Measurements from ENCODE around the gene NFIX.

NFIX gene

DNA sequence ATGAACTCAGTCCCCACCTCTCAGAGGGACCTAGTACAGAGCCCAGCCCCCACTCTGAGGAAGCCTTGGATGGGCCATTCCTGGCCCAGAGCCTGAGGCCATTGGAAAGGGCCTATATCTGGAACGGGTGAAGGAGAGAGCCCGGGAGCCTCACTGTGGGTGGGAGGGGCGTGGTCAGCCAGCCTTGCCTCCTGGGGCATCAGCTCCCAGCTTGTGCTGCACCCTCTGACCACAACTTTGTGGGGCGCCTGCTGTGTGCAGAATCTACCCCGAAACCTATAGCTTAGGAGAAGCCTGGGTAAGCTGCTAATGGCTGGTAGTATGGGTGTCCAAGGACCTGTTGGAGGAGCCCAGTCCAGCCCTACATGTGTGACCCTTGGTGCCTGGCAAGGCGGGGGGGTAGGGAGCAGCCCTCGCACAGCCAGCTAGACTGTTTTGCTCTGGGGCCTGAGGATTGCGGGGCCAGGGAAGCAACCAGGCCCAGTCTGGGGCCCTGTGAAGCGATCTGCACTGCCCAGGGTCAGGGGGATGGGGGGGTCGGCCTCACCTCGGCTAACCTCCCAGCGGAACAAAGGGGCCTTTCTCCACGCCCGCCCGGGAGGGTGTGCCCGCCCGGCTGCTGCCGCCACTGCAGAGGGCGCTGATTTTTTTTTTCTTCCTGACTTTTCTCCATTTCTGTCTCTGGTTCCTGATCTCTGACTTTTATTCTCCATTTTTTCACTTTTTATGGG is 65.1 kb downstream of the NFIX start:
- DNase-seq = peak; percentile 58

GRCh38 chr19:13060964-13061927 is 66.0 kb downstream of the NFIX start:
- peak; percentile 86 for DNase-seq

DNA sequence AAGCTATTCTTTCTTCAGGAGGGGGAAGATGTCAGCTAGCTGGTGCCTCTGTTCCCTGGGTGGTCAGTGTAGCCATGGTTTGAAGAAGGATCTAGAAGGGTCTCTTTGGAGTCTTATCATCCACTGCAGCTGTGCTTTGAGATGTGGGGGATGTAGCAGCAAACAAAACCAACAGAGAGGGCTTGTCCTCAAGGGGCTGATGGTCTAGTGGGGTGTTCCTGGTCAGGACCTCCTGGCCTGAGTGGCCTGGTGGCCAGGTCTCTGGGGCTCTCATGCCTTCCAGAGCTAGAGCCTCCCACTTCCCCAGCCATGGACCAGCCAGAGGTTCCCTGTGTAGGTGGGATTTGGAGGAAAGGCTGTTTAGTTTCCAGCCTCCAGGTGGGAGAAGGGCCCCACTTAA is 67.0 kb downstream of the NFIX start:
- DNase-seq = no peak

DNA sequence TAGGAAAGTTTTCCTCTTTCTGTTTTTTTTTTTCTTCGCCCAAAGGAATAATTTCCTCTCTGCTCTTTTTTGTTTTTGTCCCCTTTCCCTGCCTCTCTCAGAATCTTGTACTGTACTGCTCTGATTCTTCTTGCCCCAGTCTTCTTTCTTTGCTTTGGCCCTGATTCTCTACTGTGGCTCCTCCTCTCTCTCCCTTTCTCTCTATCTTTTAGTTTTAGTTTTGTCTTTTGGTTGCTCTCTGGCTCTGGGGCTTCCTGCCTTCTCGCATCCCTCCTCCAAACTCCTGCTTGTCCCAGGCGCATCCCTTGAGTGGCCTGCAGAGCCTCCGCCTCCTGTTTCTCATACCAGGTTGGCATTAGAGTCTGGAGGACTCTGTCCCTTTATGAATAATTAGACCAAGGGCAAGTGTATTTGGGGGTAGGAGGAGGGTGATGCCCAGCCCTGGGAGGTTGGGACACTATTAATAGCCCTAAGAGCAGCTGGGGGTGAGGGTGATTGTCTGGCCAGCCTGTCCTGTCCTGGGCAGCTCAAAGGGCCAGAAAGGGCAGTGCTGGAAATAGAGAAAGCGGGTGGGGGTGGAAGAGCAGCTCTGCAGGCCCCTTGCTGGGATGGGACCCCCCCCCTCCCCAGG is 68.3 kb downstream of the NFIX start:
- no peak for DNase-seq

DNA sequence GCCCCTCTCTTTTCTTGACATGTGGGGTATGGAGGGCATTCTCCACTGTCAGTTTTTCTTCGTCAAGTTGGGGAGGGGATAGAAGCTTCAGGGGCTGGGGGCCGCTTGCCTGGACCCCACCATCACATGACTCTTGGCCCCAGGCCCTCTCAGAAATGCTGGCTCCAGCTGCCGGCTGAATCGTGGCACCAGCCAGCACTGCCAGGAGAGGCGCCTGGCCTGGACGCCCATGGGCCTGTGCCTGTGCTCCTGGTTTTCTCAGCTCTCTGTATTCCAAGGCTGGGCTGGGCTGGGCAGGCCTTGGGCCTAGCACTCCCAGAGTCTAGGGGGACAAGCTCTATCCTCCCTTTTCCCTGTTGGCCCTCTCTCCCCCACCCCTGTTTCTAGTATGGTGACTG is 68.8 kb downstream of the NFIX start:
- DNase-seq = no peak

DNA sequence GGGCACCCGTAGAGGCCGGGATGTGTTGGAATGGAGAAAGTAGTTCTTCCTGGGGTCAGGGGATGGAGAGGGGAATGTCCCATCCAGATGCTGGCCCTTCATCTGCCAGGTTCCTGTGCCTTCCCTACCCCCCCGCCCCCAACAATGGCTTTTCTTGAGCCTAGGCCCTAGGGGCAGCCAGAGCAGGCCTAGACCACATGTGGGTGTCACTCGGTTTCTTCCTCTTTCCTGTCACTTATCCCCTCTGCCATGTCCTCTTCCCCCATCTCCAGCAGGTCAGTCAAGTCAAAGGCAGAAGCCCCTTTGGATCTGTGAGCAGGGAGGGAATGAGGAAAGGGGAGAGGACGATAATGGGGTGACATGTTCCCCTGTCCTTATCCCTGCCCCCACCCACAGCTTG is 71.0 kb downstream of the NFIX start:
- peak; percentile 35 for DNase-seq

- DNase-seq = no peak
Measured at GRCh38 chr19:13066933-13067807, 71.9 kb downstream of the NFIX start.

DNA sequence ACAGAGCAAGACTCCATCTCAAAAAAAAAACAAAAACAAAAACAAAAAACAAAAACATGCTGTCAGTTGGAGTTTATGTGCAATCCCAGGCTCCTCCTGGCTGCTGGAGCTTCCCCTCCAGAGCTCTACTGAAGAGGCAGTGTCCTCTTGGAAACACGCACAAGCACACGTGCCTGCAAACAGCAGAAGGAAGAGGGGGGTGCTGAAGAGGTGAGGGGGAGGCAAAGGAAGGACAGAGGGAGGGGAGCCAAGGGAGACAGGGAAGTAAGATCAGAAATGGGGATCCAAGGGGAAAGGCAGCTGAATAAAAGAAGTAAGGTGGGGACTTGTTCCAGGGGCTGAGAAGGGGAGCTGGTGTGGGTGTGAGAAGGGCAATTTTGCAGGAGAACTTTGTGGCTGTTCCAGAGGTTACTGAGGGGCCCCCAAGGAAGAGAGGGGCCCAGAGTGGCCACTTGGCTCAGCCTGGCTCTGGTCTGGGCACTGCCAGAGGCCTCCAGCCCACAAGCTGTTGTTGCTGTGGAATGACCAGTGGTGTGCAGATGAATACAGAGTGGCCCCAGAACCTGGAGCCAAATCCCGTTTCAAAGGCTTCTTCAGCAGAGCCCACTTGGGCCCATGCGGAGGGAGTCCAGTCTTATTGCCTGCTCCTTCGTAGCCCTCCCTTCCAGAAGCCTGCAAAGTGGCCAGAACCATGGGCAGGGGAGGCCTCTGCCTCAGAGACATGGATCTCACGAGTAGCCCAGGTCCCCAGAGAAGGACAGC is 73.0 kb downstream of the NFIX start:
- peak; percentile 24 for DNase-seq

- peak; percentile 93 for DNase-seq
Measured at GRCh38 chr19:13069415-13070359, 74.4 kb downstream of the NFIX start.

DNA sequence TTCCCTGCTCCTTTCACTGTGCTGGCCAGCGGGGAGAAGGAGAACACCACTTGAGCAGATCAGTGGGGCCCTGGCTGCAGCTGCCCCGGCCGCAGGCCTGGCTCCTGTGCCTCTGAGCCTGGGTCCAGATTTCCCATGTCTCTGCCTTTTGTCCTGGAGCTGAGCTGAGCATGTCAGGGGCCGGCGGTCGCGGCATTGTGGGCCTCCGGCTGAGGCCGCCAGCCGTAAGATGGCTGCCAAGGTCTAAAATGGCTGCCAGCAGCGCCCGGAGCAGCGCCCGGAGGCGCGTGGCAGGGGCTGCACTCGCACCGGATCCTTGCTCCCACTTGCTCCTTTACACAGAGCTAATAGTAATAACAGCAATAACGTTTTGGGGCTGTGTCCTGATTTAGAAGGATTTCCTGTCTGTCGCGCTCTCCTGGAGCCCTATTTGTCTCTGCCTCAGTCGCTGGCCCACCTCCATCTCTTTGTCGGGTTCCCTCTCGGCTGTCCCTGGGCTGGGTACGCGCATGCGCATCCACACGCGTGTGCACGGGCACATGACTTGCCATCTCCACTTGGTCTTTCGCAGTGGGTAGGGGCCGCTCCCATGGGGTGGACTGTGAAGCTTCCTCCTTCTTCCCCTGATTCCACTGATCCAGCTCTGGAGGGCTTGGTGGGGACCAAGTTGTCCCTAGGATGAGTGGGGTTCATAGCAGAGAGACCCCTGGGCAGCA is 75.3 kb downstream of the NFIX start:
- no peak for DNase-seq

DNA sequence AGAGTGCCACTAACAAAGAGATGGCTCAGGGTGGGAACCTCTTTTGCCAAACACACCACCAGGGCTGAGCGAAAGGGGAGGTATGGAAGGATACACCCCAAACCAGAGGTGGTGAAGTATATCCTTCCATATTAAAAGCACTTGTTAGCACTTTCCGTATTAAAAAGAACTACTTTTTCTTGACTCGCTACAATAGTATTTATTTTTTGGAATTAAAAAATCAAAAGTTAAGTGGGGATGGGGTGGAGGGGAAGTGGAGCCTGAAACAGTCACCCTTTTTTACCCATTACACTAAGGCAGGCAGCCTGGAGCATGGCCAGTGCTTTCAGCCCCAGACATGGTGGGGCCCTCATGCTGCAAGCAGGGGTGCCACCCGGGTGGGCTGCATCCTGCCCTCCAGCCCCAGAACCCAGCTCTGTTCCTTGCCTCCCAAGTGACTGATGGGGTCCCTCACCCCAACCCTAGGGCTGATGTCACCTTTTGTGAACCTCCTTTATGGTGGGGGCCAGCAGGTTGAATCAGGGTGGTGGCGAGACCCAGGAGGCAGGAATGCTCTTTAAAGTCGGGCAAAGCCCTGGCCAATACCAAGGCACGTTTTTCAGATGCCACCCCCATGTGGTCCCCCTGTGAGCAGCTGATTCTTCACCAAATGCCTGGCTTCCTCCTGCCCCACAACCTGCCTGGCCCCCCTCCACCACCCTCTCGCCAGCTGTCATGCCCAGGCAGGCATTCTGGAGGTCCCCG is 76.3 kb downstream of the NFIX start:
- no peak for DNase-seq

DNA sequence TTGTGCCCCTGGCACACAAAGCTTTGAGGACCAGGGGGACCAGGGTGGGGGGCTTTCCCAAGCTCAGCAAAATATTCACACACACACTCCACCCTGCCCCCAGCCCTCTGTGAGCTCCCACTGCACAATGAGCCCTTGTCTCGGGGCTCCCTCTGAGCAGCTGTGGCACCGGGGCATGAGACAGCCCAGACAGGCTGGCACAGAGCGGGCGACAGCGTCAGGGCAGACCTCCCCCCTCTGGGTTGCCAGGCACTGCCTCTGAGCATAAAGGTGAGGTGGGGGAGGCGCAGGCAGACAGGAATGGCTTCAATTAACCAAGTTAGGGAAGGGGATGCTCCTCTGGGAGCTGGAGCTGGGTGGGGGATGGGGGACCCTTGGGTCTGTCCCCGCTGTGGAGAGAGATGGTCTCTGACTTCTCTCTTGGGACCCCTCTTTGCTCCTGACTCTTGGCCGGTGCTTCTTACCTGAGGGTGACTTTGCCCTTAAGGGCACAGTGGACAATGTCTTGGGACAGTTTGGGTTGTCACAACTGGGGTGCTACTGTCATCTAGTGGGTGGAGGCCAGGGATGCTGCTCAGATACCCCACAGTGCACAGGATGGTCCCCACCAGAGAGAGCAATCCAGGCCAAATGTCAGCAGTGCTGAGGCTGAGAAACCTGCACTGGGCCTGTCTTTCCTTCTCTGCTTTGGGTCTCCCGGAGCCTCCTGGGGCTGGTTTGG is 77.1 kb downstream of the NFIX start:
- DNase-seq = no peak

DNA sequence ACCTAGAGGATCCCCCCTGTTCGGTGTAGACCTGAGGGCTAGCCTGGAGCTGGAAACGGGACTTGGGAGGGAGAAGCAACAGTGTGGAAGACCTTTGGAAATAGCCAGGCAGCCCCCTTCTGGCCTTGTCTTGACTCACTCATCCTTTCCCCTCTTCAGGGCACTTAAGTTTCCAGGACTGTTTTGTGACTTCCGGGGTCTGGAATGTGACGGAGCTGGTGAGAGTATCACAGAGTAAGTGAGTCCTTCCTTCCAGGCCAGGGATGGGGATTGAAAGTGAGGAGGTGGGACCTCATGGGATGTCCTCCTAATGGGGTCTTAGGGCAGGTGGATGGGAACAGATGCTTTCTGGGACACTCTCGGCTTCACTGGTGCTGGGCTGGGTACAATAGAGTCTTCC is 78.0 kb downstream of the NFIX start:
- DNase-seq = no peak

DNA sequence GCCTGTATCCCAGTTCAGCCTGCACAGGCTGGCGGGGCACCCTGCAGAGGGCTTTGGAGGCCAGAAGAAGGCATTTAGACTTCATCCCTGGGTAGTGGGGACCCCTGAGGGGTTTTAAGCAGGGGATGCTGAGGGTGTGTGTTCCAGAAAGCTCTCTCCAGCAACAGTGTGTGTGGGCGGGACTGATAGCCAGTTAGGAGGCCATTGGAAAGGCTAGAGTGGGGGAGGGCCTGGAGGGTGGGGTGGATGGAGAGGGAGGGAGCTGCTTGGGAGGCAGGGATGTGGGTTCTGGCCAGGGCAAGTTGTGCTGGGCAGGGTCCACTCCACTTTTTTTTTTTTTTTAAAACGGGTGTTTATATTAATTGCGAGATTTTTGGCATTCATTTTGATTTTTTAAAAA is 79.1 kb downstream of the NFIX start:
- DNase-seq = no peak

DNA sequence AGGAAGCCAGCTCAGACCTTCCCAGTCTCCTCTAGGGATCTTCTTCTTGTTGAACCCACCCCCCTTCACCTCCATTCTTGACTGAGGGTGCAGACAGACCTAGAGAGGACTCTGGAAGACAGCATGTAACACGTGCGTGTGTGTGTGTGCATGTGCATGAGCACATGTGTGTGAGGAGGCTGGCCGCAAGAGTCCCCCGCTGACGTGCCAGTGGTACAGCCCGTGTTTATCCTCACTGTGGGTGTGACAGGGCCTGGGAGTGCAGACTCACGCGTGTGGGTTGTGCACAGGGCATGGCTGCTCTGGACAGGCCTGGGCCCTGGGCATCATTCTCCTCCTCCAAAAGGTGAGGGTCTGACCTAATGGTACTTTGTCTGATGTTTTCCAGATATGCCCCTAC is 81.0 kb downstream of the NFIX start:
- DNase-seq = no peak

DNA sequence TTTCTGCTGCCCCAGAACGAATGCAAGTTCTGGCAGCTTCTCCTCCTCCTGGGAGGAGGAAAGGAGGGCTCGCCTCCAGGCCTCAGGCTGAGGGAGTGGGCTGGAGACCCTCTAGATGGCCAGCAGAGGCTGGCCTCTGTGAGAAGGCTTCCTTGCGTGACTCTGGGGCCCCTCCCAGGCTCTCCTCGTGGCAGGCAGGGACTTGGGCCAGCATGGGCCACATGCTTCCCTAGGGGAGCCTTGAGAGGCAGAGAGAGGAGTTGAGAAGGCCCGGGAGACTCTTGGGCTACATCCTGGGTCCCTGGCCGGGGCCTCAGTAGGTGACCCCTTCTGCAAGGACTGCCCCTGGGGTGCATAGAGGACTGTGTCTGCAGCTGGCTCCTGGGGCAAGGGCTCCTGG is 81.5 kb downstream of the NFIX start:
- DNase-seq = no peak

GRCh38 chr19:13077240-13077639 is 82.0 kb downstream of the NFIX start:
- DNase-seq = no peak

- DNase-seq = no peak
Measured at GRCh38 chr19:13078381-13078780, 83.1 kb downstream of the NFIX start.

All from OCI-M1 (cell line).